ENCODE results near the gene CYP4F22.

DNA sequence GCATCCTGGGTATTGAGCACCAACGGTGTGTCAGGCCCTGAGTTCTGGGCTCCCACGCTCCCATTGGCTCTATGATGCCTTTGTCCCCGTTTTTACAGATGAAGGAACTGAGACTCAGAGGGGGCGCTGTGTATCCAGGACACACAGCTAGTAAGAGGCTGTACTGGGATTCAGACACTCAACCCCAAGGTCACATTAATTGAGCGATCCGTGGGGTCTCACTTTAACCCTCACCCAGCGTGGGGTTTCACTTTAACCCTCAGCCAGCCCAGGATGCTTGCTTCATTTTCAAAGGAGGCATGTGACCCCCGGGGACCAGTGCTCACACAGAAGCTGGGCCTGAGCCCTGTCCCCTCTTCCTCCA is 42.6 kb downstream of the CYP4F22 start:
- TF ChIP-seq, protein P1, sequence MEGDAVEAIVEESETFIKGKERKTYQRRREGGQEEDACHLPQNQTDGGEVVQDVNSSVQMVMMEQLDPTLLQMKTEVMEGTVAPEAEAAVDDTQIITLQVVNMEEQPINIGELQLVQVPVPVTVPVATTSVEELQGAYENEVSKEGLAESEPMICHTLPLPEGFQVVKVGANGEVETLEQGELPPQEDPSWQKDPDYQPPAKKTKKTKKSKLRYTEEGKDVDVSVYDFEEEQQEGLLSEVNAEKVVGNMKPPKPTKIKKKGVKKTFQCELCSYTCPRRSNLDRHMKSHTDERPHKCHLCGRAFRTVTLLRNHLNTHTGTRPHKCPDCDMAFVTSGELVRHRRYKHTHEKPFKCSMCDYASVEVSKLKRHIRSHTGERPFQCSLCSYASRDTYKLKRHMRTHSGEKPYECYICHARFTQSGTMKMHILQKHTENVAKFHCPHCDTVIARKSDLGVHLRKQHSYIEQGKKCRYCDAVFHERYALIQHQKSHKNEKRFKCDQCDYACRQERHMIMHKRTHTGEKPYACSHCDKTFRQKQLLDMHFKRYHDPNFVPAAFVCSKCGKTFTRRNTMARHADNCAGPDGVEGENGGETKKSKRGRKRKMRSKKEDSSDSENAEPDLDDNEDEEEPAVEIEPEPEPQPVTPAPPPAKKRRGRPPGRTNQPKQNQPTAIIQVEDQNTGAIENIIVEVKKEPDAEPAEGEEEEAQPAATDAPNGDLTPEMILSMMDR (IDR thresholded peaks at IDR 0.05), result no peak
- TF ChIP-seq POLR2AphosphoS5 (IDR thresholded peaks at IDR 0.05), result no peak

Measured in prostate gland (tissue), 2 donors.